Fibroblast of mammary gland (primary cell): ENCODE measurements around the gene B4GALT5.

Experiments used
- DNase-seq: peaks from one replicate; pipeline ENCODE4 v3.0.0-alpha.2; 2010; ENCODE audit warnings: low read depth
- H3K4me3 ChIP-seq: 2 replicates; pipeline ENCODE4 v1.5.1; 2011; ENCODE audit warnings: low read depth, mild to moderate bottlenecking, low read length, moderate library complexity; ENCODE audit not compliant: control insufficient read depth
- TF ChIP-seq, protein P1 (sequence below): conservative IDR thresholded peaks from 2 replicates; pipeline ENCODE4 v1.5.1; 2011; ENCODE audit warnings: low read depth, low read length, inconsistent platforms; ENCODE audit not compliant: control insufficient read depth, insufficient read depth

Gene B4GALT5

GRCh38 chr20:49608752-49609670, 104.7 kb downstream of the B4GALT5 start:
- no peak overlapping the region for H3K4me3 ChIP-seq

GRCh38 chr20:49607568-49607967, 106.1 kb downstream of the B4GALT5 start:
- TF ChIP-seq, protein P1, sequence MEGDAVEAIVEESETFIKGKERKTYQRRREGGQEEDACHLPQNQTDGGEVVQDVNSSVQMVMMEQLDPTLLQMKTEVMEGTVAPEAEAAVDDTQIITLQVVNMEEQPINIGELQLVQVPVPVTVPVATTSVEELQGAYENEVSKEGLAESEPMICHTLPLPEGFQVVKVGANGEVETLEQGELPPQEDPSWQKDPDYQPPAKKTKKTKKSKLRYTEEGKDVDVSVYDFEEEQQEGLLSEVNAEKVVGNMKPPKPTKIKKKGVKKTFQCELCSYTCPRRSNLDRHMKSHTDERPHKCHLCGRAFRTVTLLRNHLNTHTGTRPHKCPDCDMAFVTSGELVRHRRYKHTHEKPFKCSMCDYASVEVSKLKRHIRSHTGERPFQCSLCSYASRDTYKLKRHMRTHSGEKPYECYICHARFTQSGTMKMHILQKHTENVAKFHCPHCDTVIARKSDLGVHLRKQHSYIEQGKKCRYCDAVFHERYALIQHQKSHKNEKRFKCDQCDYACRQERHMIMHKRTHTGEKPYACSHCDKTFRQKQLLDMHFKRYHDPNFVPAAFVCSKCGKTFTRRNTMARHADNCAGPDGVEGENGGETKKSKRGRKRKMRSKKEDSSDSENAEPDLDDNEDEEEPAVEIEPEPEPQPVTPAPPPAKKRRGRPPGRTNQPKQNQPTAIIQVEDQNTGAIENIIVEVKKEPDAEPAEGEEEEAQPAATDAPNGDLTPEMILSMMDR = no peak
- no peak overlapping the region for H3K4me3 ChIP-seq
- DNase-seq = no peak

More at GRCh38 chr20:49608752-49609670, 104.7 kb downstream of the B4GALT5 start:
- peak; percentile 40 for DNase-seq
- TF ChIP-seq, protein P1 = peak; percentile 93

DNA sequence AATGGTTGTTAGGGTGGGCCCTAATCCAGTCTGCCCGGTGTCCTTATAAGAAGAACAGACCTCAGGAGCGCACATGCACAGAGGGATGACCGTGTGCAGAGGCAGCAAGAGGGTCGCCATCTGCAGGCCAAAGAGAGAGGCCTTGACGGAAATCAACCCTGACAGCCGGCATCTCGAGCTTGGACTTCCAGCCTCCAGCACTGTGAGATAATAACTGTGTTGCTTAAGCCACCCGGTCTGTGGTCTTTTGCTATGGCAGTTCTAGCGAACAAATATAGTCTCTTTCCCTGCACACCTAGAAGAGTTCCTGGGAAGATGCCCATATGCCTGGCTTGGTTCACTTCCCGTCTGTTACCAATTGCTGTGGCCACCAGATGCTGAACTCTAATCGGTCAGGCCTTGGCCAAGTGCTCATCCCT, 110.5 kb downstream of the B4GALT5 start:
- DNase-seq = peak; percentile 56
- TF ChIP-seq, protein P1 = peak; percentile 43
- H3K4me3 ChIP-seq = no peak overlapping the region

DNA sequence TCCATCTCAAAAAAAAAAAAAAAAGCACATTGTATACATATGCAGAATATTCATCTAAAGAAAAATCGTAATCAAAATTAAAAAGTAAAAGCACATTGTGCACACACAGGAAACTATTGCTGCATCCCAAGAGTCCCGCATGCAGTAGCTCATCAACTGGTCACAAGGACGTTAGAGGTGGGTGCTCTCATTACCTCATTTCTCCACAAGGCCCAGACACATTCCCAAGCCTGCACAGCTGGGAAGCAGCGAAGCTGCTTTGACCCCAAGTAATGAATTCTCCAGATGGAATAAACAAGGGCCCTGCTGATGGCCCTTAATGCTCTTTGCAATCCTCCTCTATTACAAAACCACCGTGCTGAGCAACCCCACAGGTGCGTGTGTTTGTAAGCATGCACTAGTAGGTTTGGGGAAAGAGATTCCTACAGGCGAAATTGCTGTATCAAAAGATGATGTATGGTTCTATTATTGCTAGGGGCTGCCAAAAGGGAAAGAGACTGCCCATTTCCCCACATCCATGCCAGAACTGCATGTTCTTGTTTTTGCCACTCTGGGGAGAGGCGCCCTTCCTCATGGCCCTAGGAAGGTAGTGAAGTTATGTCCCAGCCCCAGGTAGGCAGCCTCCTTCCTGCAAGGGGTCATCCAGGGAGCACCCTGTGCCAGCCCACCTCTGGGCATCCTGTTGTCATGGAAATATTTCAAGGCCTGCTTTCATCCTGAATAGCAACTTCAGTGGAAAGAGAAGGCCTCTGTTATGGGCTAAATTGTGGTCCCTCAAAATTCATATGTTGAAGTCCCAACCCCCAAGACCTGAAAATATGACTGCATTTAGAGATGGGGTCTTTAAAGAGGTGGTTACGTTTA, 111.1 kb downstream of the B4GALT5 start:
- TF ChIP-seq, protein P1 = no peak
- DNase-seq = no peak
- no peak overlapping the region for H3K4me3 ChIP-seq

DNA sequence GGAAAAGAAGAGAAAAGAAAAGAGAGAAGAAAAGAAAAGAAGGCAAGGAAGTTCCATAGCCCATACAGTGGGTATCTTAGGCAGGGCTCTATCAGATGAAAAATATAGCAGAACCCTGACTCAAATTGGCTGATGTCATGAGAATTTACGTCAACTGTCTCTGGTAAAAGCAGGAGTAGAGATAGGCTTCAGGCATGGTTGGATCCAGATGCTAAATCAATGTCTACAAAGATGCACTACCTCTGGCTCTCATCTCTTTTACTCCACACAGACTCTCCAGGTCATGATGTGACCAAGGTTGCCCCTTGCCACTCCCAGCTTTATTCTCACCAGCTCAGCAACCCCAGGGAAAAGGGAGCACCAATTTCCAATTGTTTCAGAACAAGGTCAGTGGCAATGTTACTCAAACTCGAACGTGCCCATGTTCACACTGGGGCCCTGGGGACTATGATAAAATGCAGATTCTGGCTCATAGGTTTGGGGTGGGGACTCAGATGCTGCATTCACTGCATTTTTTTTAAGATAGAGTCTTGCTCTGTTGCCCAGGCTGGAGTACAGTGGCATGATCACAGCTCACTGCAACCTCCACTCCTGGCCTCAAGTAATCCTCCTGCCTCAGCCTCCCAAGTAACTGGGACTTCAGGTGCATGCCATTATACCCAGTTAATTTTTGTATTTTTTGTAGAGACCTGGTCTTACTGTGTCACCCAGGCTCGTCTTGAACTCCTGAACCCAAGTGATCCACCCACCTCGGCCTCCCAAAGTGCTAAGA, 112.3 kb downstream of the B4GALT5 start:
- H3K4me3 ChIP-seq = no peak overlapping the region
- TF ChIP-seq, protein P1 = no peak
- no peak for DNase-seq

DNA sequence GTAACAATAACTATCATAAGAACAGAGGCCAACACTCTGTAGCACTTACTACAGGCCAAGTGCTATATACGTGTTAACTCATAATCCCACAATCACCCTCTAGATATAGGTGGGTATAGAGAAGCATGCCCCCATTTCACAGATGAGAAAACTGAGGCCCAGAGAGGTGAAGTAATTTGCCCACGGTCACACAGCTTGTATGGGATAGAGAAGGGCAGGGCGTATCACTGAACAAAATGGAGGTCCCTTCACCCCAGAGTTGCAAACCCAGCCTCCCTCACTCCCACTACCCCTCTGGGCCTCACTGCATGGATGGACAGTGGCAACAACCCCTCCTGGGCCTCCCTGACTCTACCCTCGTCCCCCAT, 113.9 kb downstream of the B4GALT5 start:
- TF ChIP-seq, protein P1 = no peak
- no peak overlapping the region for H3K4me3 ChIP-seq
- DNase-seq = no peak
